Body of pancreas (tissue), 4 donors: Measurements from ENCODE around the gene RBMS3.

ENCODE experiments used
- POLR2A ChIP-seq, 3 donors: fragments of 450-650 bp; IDR thresholded peaks; one replicate each; pipeline ENCODE4 v1.6.1; 2016; ENCODE audit warnings: antibody characterized with exemption in 3 of 3, mild to moderate bottlenecking in 2 of 3
- TF ChIP-seq, protein P1 (sequence below), 7 experiments: fragments of 450-650 bp in 4 of 7; fragments of 200-600 bp in 3 of 7; sonication (generic) in 3 of 7; IDR thresholded peaks; one replicate each; pipeline ENCODE4 v1.5.1; 2016 to 2019; ENCODE audit warnings: antibody characterized with exemption in 7 of 7

DNA sequence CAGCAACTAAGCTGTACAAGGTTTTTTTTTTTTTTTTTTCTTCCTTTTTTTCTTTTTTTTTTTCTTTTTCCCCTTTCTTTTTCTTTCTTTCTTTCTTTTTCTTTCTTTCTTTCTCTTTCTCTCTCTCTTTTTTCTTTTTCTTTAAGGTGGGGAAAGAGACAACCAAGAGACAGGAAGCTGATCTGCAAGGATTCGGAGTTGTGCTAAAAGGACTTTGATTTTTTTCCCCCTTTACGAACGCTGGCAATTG lies 148 bp downstream of the RBMS3 start:
- TF ChIP-seq, protein P1, sequence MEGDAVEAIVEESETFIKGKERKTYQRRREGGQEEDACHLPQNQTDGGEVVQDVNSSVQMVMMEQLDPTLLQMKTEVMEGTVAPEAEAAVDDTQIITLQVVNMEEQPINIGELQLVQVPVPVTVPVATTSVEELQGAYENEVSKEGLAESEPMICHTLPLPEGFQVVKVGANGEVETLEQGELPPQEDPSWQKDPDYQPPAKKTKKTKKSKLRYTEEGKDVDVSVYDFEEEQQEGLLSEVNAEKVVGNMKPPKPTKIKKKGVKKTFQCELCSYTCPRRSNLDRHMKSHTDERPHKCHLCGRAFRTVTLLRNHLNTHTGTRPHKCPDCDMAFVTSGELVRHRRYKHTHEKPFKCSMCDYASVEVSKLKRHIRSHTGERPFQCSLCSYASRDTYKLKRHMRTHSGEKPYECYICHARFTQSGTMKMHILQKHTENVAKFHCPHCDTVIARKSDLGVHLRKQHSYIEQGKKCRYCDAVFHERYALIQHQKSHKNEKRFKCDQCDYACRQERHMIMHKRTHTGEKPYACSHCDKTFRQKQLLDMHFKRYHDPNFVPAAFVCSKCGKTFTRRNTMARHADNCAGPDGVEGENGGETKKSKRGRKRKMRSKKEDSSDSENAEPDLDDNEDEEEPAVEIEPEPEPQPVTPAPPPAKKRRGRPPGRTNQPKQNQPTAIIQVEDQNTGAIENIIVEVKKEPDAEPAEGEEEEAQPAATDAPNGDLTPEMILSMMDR (IDR thresholded peaks at IDR 0.05): no peak
- TF ChIP-seq POLR2A (IDR thresholded peaks at IDR 0.05): no peak
